NCI-H345 (cell line): ENCODE data around the gene COX8A.
"Not testable (repeated sequence)": the region's sequence is repeated elsewhere in the genome, so short reads cannot be mapped to it uniquely, and the experiment has no call there.

Experiments
- DNase-seq: peaks from one replicate; lab custom pipeline; 2025; lab: John Stamatoyannopoulos, UW

The COX8A gene

GRCh38 chr11:63970902-63971301, 3.5 kb upstream of the COX8A start:
- no peak for DNase-seq

GRCh38 chr11:63973912-63974258, 535 bp upstream of the COX8A start:
- DNase-seq, result not testable (repeated sequence)

GRCh38 chr11:63978551-63979239, 4.3 kb downstream of the COX8A start:
- DNase-seq, result no peak

GRCh38 chr11:63979426-63979825, 5.0 kb downstream of the COX8A start:
- DNase-seq, result no peak

- DNase-seq, result no peak
Measured at GRCh38 chr11:63985812-63986155, 11.4 kb downstream of the COX8A start.

GRCh38 chr11:63986156-63986931, 11.9 kb downstream of the COX8A start, which contains the start of gene OTUB1:
Gene OTUB1, plus strand, starts transcription at chr11:63986438. Its CDS starts 19 bp downstream, at chr11:63986457.
- DNase-seq, result peak; percentile 95

GRCh38 chr11:63986932-63987513, 12.6 kb downstream of the COX8A start:
- DNase-seq, result no peak

- no peak for DNase-seq
Measured at GRCh38 chr11:63991558-63991957, 17.1 kb downstream of the COX8A start.

GRCh38 chr11:63993100-63993499, 18.7 kb downstream of the COX8A start:
- no peak for DNase-seq

- DNase-seq, result no peak
Measured at GRCh38 chr11:63993993-63994392, 19.6 kb downstream of the COX8A start.

GRCh38 chr11:63996512-63996911, 22.1 kb downstream of the COX8A start:
- DNase-seq, result no peak

GRCh38 chr11:63997104-63997700, 22.8 kb downstream of the COX8A start:
- no peak for DNase-seq

GRCh38 chr11:63997801-63998337, 23.4 kb downstream of the COX8A start:
- no peak for DNase-seq

GRCh38 chr11:63998558-63999348, 24.3 kb downstream of the COX8A start:
- DNase-seq, result peak; percentile 42

- DNase-seq, result peak; percentile 87
Measured at GRCh38 chr11:63999349-64000025, 25.1 kb downstream of the COX8A start.

- DNase-seq, result peak; percentile 70
Measured at GRCh38 chr11:64000026-64000739, 25.8 kb downstream of the COX8A start.

GRCh38 chr11:64000740-64001483, 26.5 kb downstream of the COX8A start:
- no peak for DNase-seq

- no peak for DNase-seq
Measured at GRCh38 chr11:64001484-64002420, 27.3 kb downstream of the COX8A start.
